ENCODE measurements around the gene MGAT5B. TPM values are rescaled to one million over a fixed set of nuclear protein-coding genes. Genes with fewer than 3 reads are reported as not detected.

Gene MGAT5B
- total RNA-seq, 2 experiments from 2014 or later = 0.12 to 0.18 TPM

DNA sequence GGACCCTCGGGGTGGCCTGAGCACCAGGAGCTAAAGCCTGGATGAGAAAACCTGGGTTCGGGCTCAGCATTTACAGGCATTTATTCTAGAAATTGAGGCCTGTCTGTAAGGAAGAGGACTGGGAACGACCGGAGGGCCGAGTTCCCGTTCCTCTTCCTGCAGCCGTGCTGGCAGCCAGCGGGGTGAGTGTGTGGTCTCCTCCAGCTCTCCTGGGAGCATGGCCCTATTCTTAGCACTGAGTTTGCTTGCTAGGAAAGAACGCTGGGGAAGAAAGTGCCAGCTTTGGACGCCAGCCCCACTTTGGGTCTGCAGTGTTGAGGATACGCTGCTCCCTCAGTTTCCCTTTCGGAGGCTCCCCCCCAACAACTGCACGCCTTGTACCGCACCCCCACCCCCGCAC, 49.6 kb downstream of the MGAT5B start:
- DNase-seq = no peak
- Mint-ChIP-seq H3K4me1 (no peaks in the 10 kb centered on the region), H3K4me3 (no peak overlapping the region), H3K27ac (no peak overlapping the region), H3K36me3 (no peaks in the 10 kb centered on the region), H3K9me3 (no peaks in the 10 kb centered on the region), H3K27me3 (no peaks in the 10 kb centered on the region)

DNA sequence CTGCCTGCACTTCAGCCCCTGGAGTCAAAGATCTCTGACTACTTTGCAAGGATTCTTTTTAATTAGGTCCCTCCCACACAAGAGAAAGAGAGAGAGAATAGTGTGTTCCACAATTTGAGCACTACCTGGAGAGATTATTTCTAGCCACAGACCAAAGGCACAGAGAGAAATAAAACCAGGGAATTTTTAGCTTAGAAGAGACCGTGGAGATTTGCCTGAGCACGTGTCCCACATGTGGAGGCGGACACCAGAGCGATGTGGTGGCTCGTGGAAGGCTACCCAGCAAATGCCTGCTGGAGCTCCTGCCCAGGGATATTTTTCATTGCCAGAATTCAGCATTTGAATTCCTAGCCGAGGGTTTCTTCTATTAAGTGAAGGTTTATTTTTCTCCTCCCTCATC, 50.6 kb downstream of the MGAT5B start:
- Mint-ChIP-seq H3K27me3 (no peaks in the 10 kb centered on the region), H3K4me3 (no peak overlapping the region), H3K9me3 (no peaks in the 10 kb centered on the region), H3K27ac (no peak overlapping the region), H3K4me1 (no peaks in the 10 kb centered on the region), H3K36me3 (no peaks in the 10 kb centered on the region)
- no peak for DNase-seq

DNA sequence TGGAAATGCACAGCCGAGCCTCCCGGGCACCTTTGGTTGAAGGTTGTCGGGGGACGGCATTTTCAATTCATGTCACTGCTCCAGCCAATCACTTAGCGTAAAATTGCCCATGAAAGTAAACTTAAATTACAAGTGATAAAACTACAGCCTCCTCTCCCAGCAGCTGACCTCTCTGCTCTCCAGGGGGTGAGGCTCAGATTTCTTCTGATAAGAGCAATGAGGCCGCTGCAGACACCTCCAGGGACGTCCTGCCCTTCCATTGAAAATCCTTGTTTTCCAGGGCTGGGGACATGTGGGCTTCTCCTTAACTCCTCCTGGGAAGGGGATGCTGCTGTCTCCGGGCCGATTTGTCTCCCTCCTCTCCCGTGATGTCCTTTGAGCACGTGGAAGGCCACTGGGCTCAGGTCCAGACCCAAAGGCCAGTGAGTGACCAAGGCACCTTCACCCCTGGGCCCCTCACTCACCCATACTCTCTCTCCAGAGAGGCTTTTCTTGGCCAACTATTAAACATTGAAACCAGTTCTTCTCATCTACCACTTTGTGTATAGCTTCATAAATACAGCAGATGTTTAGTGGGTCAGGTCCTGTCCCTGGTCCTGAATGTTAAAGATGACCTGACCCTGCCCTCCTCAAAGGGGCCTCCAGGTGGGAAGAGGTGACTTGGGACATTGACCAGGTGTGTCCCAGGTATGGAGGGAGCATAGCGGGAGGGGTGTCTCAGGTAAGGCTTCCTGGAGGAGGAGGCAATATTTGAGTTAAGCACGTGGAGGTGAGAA, 52.3 kb downstream of the MGAT5B start:
- no peak overlapping the region for H3K27ac Mint-ChIP-seq
- H3K4me3 Mint-ChIP-seq = no peak overlapping the region
- H3K27me3 Mint-ChIP-seq = no peaks in the 10 kb centered on the region
- no peak for DNase-seq
- no peaks in the 10 kb centered on the region for H3K4me1 Mint-ChIP-seq
- no peaks in the 10 kb centered on the region for H3K9me3 Mint-ChIP-seq
- H3K36me3 Mint-ChIP-seq = no peaks in the 10 kb centered on the region

DNA sequence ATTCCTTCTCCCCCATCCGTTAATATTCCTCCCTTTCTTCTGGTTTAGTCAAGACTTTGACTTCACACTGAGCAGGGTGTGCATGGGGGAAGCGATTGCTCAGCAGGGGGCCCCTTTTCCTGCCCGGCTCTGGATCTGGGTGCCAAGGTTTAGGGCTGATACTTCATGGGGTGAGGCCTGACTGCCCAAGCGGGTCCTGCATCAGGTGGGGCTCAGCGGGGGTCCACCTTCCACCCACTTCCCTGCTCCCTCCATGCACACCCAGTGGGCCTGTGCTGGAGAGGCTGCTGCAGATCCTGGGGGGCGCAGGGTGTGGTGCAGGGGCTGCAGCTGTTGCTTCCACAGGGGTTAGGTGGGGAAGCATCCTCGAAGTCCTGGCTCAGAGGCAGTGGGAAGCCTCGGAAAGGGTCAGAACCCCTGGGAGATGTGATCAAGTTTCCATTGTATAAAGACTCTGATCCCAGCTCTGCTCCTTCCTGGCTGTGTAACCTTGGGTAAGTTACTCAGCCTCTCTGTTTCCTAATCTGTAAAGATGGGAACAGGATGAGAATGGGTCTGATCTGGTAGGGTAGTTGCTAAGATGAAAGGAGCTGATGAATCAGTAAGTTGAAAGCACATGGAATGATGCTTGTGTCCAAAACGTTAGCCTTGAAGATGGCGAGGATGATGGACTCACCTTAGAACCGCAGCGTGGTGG, 53.3 kb downstream of the MGAT5B start:
- DNase-seq = no peak
- no peak overlapping the region for H3K4me3 Mint-ChIP-seq
- H3K36me3 Mint-ChIP-seq = no peaks in the 10 kb centered on the region
- no peaks in the 10 kb centered on the region for H3K9me3 Mint-ChIP-seq
- no peaks in the 10 kb centered on the region for H3K4me1 Mint-ChIP-seq
- H3K27me3 Mint-ChIP-seq = no peaks in the 10 kb centered on the region
- H3K27ac Mint-ChIP-seq = no peak overlapping the region

DNA sequence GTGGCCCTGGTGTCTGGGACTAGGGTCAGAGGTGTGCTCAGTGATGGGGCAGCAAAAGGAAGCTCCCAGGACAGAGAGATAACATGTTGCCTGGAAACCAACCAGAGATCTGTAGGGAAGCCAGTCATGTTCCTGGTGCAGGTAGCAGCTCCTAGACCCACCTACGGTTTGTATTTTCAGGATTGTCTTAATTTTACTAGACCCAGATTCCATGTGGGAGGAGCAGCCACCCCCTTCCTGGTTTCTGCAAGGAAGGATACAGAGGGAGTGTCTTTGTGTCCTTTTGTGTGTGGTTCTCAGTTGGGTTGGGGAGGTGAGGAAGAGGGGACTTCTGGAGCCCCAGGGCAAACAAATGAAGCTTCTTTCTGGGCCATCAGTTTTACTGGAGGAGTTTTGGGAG, 53.9 kb downstream of the MGAT5B start:
- H3K9me3 Mint-ChIP-seq = no peaks in the 10 kb centered on the region
- H3K4me1 Mint-ChIP-seq = no peaks in the 10 kb centered on the region
- DNase-seq = no peak
- H3K27ac Mint-ChIP-seq = no peak overlapping the region
- no peak overlapping the region for H3K4me3 Mint-ChIP-seq
- no peaks in the 10 kb centered on the region for H3K27me3 Mint-ChIP-seq
- no peaks in the 10 kb centered on the region for H3K36me3 Mint-ChIP-seq

DNA sequence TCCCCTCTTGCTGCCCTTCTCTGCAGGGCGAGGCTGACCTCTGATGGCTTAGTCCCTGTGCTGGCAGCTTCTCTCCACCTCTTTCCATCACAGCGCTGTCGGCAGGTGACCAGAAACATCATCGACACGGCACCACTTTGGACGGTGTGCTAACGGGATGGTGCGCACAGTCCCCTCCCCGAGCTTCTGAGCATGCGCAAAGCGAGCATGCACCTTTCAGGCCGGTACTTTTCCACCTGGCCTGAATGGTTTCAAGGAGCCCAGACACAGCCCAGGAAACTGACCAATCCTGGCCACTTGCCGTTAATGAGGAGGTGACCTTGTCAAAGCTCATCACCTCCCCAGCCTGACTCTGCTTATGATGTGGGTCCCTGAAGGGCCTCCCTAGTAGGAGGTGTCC, 54.8 kb downstream of the MGAT5B start:
- H3K4me3 Mint-ChIP-seq = no peak overlapping the region
- DNase-seq = no peak
- no peaks in the 10 kb centered on the region for H3K27me3 Mint-ChIP-seq
- no peaks in the 10 kb centered on the region for H3K9me3 Mint-ChIP-seq
- no peak overlapping the region for H3K27ac Mint-ChIP-seq
- no peaks in the 10 kb centered on the region for H3K36me3 Mint-ChIP-seq
- no peaks in the 10 kb centered on the region for H3K4me1 Mint-ChIP-seq

DNA sequence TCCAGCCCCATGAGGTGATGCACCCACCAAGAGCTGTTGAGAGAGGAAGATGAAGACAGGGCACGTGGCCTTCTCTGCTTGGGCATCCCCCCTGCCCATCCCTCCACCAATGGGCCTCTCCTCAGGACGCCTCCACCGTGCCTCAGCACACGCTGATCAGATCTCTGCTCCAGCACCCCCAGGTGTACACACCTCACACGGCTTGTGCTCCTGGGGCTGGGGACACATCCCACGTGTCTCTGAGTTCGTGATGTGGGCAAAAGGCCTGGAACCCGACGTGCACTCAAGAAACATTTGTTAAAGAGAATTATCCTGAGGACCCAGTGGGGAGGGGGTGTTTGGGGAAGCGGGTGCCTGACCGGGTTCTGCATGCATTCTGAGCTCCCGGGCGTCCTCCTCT, 55.3 kb downstream of the MGAT5B start:
- H3K27me3 Mint-ChIP-seq = no peaks in the 10 kb centered on the region
- no peaks in the 10 kb centered on the region for H3K9me3 Mint-ChIP-seq
- no peak overlapping the region for H3K4me3 Mint-ChIP-seq
- H3K36me3 Mint-ChIP-seq = no peaks in the 10 kb centered on the region
- no peaks in the 10 kb centered on the region for H3K4me1 Mint-ChIP-seq
- no peak for DNase-seq
- H3K27ac Mint-ChIP-seq = no peak overlapping the region

DNA sequence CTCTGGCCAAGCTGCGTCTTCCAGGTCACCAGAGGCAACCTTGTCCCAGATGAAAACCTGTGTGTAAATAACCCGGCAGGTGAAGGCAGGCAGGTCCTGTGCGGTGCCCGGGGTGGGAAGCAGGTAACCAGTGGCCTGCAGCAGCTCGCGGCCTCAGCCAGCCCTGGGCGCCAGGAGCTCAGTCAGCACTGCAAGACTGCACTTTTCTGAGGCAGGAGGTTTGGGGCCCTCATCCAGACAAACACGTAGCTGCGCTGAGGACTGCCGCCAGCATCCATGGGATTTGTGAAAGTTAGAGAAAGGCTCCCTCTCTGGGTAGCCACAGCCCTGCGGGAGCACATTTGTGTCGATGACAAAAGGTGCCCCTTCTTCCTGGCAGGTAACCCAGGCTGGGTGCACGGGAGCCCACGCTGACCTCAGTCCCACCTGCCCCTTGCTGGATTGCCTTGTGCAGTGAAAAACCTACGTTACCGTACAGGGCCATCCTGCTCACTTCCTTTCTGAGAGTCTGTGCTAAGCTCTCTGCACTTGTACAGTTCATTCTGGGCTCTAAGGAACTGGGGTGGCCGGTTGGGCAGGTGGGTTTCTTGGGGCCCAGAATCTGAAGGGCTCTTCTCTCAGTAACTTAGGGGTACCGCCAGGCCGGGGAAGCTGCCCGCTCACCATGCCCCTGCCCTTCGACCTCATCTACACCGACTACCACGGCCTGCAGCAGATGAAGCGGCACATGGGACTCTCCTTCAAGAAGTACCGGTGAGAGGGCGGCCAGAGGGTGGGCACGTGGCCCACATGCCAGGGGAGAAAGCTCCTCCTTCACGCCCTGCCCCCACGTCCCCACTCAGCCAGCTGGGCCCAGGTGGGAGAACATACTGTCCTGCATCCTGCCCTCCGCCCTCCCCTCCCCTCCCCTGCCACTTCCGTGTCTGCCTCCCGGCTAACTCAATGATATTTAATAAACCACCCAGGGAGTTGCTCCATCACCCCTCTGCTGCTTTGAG, 56.4 kb downstream of the MGAT5B start:
- no peak for DNase-seq
- H3K4me1 Mint-ChIP-seq = no peaks in the 10 kb centered on the region

DNA sequence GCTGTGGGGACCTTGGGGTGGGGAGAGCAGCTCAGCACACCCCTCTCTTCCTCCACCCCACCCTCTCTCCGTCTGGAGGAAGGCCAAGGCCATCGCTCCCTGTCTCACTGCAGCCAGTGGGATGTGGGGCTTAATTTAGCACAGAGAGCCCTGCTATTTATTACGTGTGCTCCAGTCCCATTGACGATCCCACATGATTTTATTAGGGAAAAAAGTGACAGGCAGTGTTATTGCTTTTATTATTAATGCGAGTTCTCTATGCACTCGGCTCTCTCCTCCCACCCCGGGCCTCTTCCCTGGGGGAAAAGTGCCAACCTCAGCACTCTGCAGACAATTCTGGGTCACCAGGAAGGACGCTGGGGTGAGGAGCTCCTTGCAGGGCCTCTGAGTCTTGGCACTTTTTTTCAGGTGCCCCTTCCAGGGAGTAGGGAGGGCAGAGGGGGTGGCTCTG, 57.3 kb downstream of the MGAT5B start:
- Mint-ChIP-seq H3K4me1 (no peaks in the 10 kb centered on the region), H3K36me3 (no peaks in the 10 kb centered on the region), H3K27me3 (no peaks in the 10 kb centered on the region), H3K4me3 (no peak overlapping the region), H3K27ac (no peak overlapping the region), H3K9me3 (no peaks in the 10 kb centered on the region)
- DNase-seq = no peak

More for the DNA sequence above, 56.4 kb downstream of the MGAT5B start:
- Mint-ChIP-seq H3K27ac (no peak overlapping the region), H3K9me3 (no peaks in the 10 kb centered on the region), H3K36me3 (no peaks in the 10 kb centered on the region), H3K27me3 (no peaks in the 10 kb centered on the region), H3K4me3 (no peak overlapping the region)

DNA sequence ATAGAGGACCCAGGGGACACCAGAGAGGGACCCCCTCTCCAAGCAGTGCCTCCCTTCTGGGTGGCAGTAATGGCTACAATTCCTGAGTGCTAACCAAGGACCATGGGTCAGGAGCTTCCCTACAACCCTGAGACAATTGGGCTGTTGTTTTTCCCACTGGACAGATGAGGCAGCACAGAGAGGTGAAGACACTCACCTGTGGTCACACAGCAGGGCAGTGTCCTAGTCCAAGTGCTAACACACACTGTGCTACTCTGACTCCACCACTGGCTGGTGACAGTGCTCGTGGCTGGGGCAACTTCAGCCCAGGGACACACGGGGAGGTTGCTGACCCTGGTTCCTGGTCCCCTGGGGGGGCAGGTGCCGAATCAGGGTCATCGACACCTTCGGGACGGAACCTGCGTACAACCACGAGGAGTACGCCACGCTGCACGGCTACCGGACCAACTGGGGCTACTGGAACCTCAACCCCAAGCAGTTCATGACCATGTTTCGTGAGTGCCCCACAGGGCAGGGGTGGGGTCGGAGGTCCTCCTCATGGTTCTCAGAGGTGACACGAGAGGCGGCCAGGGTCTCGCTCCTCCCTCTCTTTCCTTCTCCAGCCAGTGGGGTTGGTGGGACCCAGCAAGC, 58.1 kb downstream of the MGAT5B start:
- Mint-ChIP-seq H3K4me3 (no peak overlapping the region), H3K27ac (no peak overlapping the region), H3K36me3 (no peaks in the 10 kb centered on the region), H3K27me3 (no peaks in the 10 kb centered on the region), H3K4me1 (no peaks in the 10 kb centered on the region), H3K9me3 (no peaks in the 10 kb centered on the region)
- no peak for DNase-seq

DNA sequence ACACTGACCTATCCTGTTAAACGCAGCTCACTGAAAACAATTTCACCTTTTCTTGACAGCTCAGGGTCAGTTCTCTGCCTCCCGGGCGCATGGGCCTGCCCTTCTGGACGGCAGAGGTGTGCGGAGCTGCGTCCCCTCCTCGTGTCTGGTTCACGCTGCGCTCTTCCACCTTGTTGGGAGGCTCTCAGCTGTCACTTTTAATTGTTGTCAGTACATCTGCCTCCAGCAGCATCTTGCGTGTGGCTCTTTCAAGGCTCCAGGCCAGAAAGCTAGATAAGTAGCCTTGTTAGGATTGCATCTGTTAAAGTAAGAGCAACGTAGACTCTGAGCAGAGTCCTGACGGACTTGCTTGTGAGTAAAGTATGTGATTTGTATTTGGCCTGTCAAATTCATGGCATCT, 59.4 kb downstream of the MGAT5B start:
- Mint-ChIP-seq H3K4me1 (no peaks in the 10 kb centered on the region), H3K9me3 (no peaks in the 10 kb centered on the region), H3K4me3 (no peak overlapping the region), H3K36me3 (no peaks in the 10 kb centered on the region), H3K27me3 (no peaks in the 10 kb centered on the region), H3K27ac (no peak overlapping the region)
- DNase-seq = no peak

DNA sequence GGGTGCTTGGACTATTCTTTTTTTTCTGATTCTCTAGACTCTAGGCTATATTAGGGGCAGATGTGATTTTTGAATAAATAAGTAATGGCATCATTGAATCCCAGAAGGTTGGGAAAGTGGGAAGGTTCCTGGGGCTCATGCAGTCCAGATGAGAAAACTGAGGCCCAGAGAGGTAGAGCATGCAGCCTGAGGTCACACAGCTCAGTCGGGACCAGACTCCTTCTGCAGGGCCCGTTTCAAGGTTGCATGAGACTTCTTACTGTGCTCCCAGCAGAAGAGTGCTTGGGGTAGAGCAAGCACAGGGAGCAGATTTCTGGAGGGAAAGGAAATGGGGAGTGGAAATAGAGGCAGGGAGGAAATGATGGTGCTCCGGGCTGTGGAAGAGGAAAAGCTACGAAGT, 59.8 kb downstream of the MGAT5B start:
- Mint-ChIP-seq H3K27ac (no peak overlapping the region), H3K4me1 (no peaks in the 10 kb centered on the region), H3K4me3 (no peak overlapping the region), H3K27me3 (no peaks in the 10 kb centered on the region), H3K9me3 (no peaks in the 10 kb centered on the region), H3K36me3 (no peaks in the 10 kb centered on the region)
- no peak for DNase-seq

DNA sequence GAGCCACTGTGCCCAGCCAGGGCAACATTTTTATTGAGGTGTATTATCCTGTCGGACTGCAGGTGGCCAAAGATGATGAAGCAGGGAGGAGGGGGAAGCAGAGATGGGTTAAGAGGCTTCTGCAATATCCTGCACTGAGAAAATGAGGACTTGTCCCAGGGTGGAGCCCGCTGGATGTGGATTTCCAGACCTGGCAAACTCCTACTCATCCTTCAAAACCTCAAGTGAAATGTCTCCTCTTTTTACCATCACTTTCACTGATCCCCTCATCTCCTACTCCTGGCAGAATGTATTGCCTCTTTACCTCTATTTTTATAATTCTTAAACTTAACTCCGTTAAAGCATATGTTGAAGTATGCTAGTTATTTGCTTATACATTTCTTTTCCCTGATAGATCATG, 60.9 kb downstream of the MGAT5B start:
- Mint-ChIP-seq H3K4me3 (no peak overlapping the region), H3K4me1 (no peaks in the 10 kb centered on the region), H3K9me3 (no peaks in the 10 kb centered on the region), H3K36me3 (no peaks in the 10 kb centered on the region), H3K27ac (no peak overlapping the region), H3K27me3 (no peaks in the 10 kb centered on the region)
- DNase-seq = no peak

DNA sequence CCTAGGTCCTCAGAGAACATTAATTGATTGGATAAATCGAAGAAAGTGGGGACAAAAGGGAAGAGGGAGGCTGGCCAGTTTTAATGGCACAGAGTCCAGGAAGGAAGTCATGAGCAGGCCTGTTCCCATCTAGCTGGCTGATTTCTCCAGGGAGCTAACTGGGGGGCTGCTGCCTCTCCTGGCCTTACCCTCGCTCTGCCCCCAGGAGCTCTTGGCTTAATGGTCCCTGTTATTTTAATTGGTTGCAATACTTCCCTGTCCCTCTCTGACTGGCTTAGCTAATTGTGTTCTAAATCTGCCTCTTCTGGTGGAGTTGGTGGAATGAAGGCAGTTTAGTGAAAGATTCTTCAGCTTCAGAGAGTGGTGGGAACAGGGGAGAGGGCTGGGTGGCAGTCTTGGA, 61.4 kb downstream of the MGAT5B start:
- Mint-ChIP-seq H3K36me3 (no peaks in the 10 kb centered on the region), H3K9me3 (no peaks in the 10 kb centered on the region), H3K27me3 (no peaks in the 10 kb centered on the region), H3K4me3 (no peak overlapping the region), H3K4me1 (no peaks in the 10 kb centered on the region), H3K27ac (no peak overlapping the region)
- no peak for DNase-seq

DNA sequence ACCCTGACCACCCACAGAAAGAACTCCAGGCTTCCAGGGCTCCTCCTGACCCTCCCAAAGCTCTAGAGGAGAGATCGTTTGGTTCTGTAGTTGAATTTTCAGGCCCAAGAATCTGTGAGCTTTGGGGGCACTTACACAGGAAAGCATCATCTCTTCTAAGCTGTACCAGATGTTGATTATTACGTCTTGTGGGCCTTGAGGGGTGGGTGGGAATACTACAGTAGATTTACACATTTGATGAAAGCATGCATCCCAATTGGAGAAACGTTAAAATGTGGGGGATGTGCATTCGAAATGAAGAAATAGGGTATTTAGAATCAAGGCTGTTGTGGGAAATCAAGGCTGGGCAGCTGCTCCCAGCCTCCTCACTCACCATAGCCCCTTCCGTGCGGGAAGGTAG, 61.9 kb downstream of the MGAT5B start:
- Mint-ChIP-seq H3K36me3 (no peaks in the 10 kb centered on the region), H3K4me3 (no peak overlapping the region), H3K27me3 (no peaks in the 10 kb centered on the region), H3K9me3 (no peaks in the 10 kb centered on the region), H3K4me1 (peaks cover 2% of the 10 kb centered on the region), H3K27ac (no peak overlapping the region)
- no peak for DNase-seq

Data from activated naive CD8-positive, alpha-beta T cell treated with anti-CD3 and anti-CD28 coated beads for 36 hours (primary cell).